HS-27A (cell line): ENCODE data around the gene CPNE7.

Experiments
- DNase-seq: peaks from one replicate; pipeline ENCODE4 v3.0.0-alpha.2; 2012; ENCODE audit warnings: low read depth, missing footprints

Gene CPNE7

GRCh38 chr16:89549007-89549700 is 26.4 kb upstream of the CPNE7 start:
- DNase-seq: no peak

GRCh38 chr16:89550421-89551007 is 25.0 kb upstream of the CPNE7 start:
- no peak for DNase-seq

- DNase-seq: no peak
Observed at GRCh38 chr16:89552329-89552728, 23.2 kb upstream of the CPNE7 start.

- no peak for DNase-seq
Observed at GRCh38 chr16:89552913-89553312, 22.6 kb upstream of the CPNE7 start.

- DNase-seq: no peak
Observed at GRCh38 chr16:89553733-89554132, 21.8 kb upstream of the CPNE7 start.

GRCh38 chr16:89554343-89554742 is 21.2 kb upstream of the CPNE7 start:
- no peak for DNase-seq

- DNase-seq: no peak
Observed at GRCh38 chr16:89555265-89555664, 20.3 kb upstream of the CPNE7 start.

DNA sequence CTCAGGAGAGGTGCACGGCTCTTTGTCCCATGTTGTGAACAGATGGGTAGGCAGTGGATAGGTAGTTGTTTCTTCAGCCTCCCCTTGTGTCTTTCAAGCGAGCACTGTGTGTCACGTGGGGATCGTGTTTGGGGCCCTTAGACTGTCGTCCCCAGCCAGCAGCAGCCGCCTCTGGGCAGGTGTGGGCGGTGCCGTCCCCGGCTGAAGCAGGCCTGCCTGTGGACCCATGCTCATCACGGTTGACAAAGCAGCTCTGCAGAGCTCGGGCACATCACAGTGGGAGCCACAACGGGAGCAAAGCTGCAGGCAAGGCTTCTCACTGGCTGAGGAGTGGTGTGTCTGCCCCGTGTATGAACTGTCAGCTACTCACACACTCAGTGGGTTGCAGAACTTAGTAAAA is 19.8 kb upstream of the CPNE7 start:
- DNase-seq: no peak

DNA sequence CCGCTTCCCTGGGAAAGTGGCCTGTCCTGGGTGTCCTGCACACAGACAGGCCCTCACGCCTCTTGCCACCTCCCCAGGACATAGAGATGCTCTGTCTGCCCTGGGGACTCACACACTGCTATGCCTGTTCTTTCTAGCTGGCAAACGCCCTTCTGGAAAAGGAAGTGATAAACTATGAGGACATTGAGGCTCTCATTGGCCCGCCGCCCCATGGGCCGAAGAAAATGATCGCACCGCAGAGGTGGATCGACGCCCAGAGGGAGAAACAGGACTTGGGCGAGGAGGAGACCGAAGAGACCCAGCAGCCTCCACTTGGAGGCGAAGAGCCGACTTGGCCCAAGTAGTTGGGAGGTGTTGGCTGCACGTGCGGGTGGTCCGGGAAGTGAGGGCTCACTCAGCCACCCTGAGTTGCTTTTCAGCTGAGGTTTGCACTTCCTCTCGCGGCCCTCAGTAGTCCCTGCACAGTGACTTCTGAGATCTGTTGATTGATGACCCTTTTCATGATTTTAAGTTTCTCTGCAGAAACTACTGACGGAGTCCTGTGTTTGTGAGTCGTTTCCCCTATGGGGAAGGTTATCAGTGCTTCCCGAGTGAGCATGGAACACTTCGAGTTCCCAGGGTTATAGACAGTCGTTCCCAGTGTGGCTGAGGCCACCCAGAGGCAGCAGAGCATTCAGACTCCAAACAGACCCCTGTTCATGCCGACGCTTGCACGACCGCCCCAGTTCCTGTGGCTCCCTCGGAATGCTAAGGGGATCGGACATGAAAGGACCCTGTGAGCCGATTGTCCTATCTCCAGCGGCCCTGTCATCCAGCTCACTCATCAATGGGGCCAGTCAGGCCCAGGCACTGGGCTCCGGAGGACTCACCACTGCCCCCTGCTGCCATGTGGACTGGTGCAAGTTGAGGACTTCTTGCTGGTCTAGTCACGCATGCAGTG is 18.5 kb upstream of the CPNE7 start:
- no peak for DNase-seq

DNA sequence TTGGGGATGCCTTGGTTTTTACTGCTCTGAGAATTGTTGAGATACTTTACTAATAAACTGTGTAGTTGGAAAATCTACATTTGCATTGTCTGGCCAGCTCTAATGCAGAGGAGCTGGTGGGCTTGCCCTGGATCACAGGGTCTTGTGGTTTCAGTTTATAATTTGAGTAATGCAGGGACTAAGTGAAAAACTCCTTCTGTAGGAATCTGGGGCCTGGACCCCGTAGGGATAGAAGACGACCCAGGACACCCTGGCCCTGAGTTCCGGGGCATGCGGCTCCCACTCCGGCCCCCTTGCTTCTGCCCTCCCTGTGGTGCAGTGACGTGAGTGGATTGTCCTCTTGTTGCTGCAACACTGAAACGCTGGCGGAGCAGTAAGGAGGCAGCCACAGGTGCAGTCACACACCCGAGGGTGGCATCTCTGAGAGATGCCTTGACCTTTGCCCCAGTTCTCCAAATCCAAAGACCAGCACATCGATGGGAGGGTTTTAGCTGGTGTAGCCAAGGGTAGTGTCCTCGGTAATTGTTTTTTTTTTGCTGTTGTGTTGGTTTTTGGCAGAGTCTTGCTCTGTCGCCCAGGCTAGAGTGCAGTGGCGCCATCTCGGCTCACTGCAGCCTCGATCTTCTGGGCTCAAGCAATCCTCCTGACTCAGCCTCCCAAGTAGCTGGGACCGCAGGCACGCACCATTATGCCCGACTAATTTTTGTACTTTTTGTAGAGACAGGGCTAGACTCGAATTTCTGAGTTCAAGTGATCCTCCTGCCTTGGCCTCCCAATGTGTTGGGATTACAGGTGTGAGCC is 17.7 kb upstream of the CPNE7 start:
- DNase-seq: no peak

DNA sequence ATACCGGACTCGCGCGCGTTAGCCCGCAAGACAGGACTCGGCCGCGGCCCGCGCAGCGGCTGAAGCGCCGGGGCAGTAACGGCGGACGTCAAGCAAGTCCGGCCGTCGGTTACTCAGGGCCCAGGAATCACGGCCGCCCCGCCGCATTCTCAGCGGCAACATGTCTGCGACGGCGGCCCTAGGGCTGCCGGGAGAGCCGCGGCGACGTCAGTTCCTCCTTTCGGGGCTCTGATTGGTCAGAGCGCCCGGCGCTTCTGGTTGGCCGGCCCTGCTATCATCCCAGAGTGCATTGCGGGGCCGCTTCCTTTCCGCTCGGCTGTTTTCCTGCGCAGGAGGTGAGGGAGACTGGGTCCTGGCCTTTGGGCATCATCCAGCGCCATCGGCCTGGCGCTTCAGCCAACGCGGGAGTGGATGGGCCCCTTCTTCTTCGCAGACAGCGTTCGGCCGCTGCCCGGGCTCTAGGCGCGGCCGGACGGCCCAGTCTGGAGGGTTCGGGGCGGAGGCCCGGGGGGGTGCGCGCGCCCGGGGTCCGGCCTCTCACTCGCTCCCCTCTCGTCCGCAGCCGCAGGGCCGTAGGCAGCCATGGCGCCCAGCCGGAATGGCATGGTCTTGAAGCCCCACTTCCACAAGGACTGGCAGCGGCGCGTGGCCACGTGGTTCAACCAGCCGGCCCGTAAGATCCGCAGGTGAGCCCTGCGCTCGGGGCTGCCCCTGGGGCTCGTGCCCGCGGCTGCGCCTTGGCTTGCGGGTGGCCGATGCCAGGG is 15.0 kb upstream of the CPNE7 start, which contains the start of gene RPL13:
RPL13 (plus strand) TSS at position 305 of the 764 bp plus-strand sequence; CDS start at position 583, 278 bp downstream.
- peak; percentile 90 for DNase-seq

- DNase-seq: no peak
Observed at GRCh38 chr16:89561142-89561883, 14.2 kb upstream of the CPNE7 start.

DNA sequence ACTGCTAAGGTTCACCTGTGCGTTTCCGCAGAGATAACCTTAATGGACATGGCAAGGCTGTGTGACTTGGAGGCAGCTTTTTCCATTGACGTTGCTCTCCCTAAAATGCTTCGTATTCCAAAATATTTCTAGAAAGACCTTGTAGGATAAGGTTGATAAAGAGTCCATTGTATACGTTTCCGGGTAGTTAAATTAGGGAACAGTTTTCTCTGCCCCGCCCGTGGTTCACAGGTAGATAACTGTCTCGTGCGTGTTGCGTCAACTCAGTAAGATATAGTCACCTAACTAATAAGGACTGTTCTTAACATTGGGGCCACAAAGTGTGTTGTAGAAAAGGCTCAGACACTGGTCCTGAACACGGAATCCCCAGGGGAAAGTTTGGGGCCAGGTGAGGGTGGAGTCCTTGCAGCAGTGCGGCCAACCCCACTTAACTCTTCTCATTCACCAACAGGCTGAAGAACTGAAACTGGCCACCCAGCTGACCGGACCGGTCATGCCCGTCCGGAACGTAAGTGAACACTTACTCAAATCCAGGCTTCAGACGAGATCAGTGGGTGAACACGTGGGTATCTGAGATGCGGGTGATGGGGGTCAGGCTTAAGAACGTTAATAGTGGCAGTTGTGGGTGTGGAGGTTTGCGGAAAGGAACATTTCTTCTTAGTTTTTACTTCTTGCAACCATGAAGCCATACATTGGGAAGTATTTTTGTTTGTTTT is 13.5 kb upstream of the CPNE7 start:
- DNase-seq: no peak

- no peak for DNase-seq
Observed at GRCh38 chr16:89562939-89563338, 12.6 kb upstream of the CPNE7 start.

DNA sequence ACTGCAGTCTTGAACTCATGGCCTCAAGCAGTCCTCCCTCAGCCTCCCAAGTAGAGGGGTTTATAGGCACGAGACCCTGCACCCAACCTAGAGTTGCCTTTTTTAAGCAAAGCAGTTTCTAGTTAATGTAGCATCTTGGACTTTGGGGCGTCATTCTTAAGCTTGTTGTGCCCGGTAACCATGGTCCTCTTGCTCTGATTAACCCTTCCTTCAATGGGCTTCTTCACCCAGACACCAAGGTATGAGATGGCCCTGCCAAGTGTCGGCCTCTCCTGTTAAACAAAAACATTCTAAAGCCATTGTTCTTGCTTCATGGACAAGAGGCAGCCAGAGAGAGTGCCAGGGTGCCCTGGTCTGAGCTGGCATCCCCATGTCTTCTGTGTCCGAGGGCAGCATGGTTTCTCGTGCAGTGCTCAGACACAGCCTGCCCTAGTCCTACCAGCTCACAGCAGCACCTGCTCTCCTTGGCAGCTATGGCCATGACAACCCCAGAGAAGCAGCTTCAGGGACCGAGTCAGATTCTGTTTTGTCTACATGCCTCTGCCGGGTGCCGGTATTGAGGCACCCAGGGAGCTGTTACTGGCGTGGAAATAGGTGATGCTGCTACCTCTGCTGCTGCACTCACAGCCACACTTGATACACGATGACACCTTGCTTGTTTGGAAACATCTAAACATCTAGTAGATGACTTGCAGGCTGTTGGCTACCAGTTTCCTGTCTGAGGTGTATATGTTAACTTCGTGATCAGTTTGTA is 11.7 kb upstream of the CPNE7 start:
- DNase-seq: no peak

GRCh38 chr16:89564476-89565255 is 10.9 kb upstream of the CPNE7 start:
- no peak for DNase-seq

GRCh38 chr16:89565256-89565505 is 10.4 kb upstream of the CPNE7 start:
- DNase-seq: no peak
